Left kidney (tissue), 2 donors: ENCODE data around the gene VRTN. TPM values are rescaled to one million over a fixed set of nuclear protein-coding genes. Genes with fewer than 3 reads are reported as not detected.

Experiments used
- DNase-seq: peaks from one replicate; pipeline ENCODE4 v3.0.0-alpha.2; 2013
- polyA plus RNA-seq: library from polyadenylated mRNA; unstranded; fragments of 120-200 nt; gene quantifications from one replicate; pipeline ENCODE4 v1.2.1, GENCODE V29; 2013; ENCODE audit not compliant: insufficient read length

Gene VRTN
- polyA plus RNA-seq, 1 donor, result not detected

DNA sequence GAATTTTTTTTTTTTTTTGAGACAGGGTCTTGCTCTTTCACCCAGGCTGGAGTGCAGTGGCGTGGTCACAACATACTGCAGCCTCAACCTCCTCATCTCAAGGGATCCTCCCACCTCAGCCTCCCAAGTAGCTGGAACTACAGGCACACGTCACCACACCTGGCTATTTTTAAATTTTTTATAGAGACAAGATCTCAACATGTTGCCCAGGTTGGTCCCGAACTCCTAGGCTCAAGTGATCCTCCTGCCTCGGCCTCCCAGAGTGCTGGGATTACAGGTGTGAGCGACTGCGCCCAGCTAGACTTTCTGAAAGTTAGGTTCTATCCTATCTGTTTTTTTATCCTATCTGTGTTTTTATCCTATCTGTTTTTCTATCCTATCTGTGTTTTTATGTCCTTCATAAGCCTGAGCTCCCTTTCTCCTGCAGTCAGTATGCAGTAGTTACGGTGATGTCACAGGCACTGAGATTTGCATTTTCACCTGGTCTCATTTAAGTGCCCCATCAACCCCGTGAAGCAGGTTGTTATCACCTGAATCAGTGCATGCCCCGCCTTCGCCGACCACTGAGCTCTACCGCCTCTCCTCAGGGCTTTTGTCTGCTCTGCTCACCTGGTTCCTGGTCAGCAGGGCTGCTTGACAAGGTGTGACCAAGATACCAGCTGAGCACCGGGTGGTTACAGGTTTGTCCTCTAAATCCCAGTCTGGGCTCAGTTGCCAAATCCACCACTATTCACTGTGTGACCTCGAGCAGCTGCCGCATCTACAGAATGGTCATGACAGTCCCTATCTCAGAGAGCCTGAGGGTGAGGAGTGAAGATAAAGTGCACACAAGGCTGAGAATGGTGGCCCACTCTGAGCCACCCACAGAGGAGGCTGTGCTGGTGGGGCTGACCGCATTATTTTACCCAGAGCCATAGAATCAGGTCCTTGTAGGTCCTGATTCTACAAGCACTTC is 44.6 kb downstream of the VRTN start:
- no peak for DNase-seq

GRCh38 chr14:74394549-74394948 is 46.3 kb downstream of the VRTN start:
- DNase-seq, result no peak

GRCh38 chr14:74395094-74395493 is 46.8 kb downstream of the VRTN start:
- no peak for DNase-seq

- DNase-seq, result no peak
Observed at GRCh38 chr14:74400031-74400685, 51.9 kb downstream of the VRTN start.

GRCh38 chr14:74400919-74401503 is 52.7 kb downstream of the VRTN start:
- DNase-seq, result no peak

DNA sequence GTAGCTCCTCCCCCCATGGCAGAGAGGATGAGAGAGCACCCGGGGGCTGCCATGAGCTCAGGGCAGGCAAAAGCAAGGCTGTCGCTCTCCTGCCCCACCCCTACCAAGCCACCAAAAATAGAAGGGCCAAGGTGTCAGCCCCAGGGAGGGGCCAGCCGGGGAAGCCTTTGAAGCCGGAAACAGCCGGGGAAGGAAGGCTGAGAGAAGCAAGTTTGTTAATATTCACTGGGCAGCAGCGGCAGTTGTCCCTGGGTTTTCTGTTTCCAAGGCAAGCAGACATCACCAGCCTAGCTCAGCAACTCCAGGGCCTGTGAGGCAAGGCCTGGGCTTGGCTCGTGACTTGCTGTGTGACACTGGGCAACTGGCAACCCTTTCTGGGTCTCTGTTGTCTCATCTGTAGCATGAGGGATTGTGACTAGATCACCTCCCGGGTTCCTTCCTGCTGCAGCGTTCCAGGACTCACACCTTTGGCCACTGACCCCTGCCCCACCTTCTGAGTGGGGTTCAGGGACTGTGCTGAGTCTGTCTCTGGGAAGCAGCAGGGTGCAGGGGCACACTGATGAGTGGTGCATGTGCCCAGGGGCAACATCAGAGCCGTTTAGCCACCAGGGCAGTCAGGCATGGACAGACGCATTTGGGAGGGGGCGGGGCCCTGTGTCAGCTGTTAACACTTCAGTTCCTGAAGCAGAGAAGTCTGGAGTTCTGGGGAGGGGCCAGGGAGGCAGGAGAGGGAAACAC is 53.4 kb downstream of the VRTN start:
- DNase-seq, result no peak

DNA sequence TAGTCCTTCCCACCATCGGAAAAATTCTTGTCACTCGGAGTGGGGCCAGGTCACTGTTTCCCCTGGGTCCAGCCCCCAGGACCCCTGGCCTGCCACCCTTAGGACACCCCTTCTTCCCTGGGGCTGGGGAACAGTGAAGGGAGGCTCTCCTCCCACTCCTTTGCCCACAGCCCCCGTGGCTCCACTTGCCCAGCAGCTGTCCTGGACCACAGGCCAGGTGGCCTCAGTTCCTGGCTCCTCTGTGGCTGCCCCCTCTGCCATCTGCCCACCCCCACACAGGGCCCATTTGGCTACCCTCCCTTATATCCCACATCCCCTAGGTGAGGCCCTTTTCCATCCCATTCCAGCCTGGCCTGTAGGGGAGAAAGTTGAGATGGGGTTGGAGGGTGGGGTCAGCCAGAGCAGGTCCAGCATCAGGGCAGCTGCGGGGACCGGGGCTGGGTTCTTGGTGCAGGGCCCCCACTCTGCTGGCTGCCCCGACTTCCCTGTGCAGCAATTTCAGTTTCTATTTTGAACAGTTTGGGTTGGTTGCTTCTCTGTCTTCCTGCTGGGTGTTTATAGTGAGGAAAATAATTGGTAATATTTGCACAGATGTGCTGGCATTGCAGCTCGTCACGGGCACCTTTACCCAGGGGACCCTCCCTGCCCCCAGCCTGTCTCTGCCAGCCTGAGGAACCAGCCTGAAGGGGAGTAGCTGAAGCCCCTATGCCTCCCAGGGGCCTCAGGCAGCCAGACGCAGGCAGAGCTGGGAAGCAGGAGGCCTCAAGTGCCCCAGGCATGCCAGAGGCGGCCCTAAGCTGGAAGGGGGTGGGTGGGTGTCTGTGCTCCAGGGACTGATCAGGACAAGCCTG is 54.4 kb downstream of the VRTN start:
- DNase-seq, result no peak

GRCh38 chr14:74403619-74404417 is 55.5 kb downstream of the VRTN start:
- DNase-seq, result no peak

GRCh38 chr14:74404435-74404834 is 56.2 kb downstream of the VRTN start:
- no peak for DNase-seq

DNA sequence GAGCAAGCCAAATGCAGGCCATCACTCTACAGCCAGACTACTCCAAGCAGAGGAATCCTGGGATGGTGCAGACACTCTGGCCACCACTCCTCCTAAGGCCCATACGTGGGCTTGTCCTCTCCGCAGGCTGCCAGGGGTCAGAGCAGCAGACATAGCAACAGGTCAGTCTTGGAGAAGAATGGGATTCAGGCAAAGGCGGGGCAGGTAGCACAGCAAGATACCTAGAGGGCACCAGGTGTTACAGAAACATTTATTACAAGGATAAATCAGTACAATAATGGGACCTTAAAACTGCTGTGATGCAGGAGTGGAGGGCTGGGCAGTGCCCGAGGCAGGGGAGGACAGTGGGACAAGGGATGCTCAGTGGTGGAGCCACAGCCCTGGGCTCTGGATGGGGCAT is 57.4 kb downstream of the VRTN start:
- DNase-seq, result no peak

- no peak for DNase-seq
Observed at GRCh38 chr14:74407021-74407800, 58.9 kb downstream of the VRTN start.

GRCh38 chr14:74407801-74408154 is 59.5 kb downstream of the VRTN start:
- no peak for DNase-seq

GRCh38 chr14:74408870-74409269 is 60.6 kb downstream of the VRTN start:
- DNase-seq, result no peak

DNA sequence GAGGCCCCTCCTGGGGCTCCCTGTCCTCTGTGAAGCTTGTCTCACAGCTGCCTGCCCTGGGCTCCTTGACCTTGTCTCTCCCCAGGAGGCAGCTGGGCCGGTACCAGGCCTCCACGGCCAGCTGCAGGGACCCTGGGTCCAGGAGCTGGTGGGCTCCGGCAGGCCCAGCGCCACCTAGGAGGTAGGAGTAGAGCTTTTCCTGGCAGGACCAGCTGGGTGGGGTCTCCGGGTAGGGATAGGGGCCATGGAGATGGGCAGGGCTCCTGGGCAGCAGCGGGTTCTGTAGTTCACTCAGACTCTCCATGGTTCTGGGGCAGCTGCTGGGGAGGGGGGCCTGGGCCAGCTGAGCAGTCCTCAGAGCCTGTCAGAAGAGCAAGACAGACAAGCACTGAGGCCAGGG is 61.2 kb downstream of the VRTN start:
- no peak for DNase-seq

Other genes with a start within 250 kb of the VRTN start
- 0.10 TPM for gene VSX2, start 109.0 kb upstream of the VRTN start, polyA plus RNA-seq
- gene ABCD4, start 45.5 kb upstream of the VRTN start, polyA plus RNA-seq, result 150 TPM
- gene SYNDIG1L, start 77.7 kb downstream of the VRTN start, polyA plus RNA-seq, result 0.50 TPM
- gene NPC2, start 144.8 kb downstream of the VRTN start, polyA plus RNA-seq, result 320 TPM
- gene ISCA2, start 145.3 kb downstream of the VRTN start, polyA plus RNA-seq, result 35.1 TPM